GM18508 (cell line): ENCODE results near the gene CXCL16.
"Not testable (repeated sequence)": the region's sequence is repeated elsewhere in the genome, so short reads cannot be mapped to it uniquely, and the experiment has no call there.

Experiments
- ATAC-seq: cut with Tn5 transposase; IDR thresholded peaks from one replicate; pipeline ENCODE4 v1.9.1; 2021; ENCODE audit warnings: moderate number of reproducible peaks; ENCODE audit not compliant: insufficient read depth, unreplicated experiment

CXCL16 gene

DNA sequence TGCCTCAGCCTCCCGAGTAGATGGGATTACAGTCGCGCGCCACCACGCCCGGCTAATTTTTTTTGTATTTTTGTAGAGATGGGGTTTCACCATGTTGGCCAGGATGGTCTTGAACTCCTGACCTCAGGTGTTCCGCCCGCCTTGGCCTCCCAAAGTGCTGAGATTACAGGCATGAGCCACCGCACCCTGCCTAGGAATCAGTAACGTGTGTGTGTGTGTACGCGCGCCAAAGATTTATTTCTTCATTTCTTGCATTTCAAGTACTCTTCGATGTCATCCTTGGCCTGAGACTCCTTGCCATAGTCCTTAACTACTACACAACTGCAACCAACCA, 35.2 kb downstream of the CXCL16 start:
- ATAC-seq = not testable (repeated sequence)

DNA sequence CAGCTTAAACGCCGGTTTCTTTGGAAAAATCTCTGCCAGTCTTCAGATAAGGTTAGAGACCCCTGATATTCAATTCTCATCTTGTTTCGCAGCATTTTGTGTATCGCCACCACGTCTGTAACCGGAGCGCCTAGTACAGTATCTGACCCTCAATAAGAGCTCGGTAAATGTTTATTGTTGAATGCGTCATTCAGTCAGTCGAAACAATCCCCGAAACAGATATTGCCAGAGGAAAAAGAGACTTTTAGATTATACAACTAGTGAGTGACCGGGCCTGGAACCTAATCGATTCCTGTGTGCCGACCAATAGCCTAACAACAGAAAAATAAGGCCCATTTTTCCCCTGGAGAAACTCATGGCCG, 36.4 kb downstream of the CXCL16 start:
- no peak for ATAC-seq

DNA sequence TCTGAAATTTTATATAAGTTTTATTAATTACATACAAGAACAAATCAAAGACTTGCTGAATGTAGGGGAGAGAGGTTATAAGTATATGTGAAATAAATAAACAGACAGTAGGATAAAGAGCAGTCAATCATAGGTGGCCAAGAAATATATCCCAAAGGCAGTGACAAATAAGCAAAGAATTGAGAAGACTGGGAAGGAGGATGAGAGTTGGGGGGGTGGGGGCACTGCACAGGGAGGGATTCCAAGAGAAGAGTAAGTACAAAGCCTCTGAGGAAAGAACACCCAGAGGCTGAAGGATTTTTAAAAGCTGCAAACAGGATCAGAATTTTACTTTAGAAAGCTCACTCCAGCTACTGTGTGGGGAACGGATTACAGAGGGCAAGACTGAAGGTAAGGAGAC, 38.6 kb downstream of the CXCL16 start:
- ATAC-seq = no peak

DNA sequence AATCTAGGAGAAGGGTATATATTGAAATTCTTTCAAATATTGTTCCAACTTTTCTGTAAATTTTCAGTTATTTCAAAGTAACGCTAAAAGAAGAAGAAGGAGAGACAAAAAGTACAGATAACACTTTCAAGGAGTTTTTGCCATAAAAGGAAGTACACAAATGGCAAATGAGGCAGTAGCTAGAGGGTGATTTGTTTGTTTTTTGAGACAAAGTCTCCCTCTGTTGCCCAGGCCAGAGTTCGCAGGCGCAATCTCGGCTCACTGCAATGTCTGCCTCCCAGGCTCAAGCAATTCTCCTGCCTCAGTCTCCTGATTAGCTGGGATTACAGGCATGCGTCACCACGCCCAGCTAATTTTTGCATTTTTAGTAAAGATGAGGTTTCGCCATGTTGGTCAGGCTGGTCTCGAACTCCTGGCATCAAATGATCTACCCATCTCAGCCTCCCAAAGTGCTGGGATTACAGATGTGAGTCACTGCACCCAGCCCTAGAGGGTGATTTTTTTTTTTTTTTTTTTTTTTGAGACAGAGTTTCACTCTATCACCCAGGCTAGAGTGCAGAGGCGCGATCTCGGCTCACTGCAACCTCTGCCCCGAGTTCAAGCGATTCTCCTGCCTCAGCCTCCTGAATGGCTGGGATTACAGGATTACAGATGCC, 40.2 kb downstream of the CXCL16 start:
- ATAC-seq = not testable (repeated sequence)

DNA sequence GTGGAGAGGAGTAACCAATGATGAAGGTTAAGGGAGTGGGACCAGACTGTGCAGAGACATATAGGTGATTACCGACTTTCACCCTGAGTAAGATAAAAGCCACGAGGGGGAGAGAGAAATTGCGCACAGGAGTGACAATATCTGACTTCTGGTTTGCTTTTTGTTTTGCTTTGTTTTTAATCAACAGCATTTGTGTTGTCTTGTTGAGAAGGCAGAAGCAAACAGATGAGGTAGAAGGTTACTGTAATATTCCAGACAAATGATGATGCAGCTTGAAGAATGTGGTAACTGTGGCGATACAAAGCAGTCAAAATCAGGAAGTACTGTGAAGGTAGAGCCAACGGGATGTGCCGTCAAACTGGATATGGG, 43.3 kb downstream of the CXCL16 start:
- no peak for ATAC-seq

DNA sequence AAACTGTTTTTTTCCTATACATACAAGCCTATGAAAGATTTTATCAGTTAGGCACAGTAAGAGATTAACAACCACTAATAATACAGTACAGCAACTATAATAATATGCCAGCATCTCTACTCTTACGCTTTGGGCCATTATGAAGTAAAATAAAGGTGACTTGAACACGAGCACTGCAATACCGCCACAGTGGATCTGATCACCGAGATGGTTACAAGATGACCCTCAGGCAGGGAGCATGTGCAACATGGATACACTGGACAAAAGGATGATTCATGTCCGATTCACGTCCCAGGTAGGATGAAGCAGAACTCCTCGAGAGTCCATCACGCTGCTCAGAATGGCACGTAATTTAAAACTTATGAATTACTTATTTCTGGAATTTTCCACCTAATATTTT, 46.3 kb downstream of the CXCL16 start:
- no peak for ATAC-seq

DNA sequence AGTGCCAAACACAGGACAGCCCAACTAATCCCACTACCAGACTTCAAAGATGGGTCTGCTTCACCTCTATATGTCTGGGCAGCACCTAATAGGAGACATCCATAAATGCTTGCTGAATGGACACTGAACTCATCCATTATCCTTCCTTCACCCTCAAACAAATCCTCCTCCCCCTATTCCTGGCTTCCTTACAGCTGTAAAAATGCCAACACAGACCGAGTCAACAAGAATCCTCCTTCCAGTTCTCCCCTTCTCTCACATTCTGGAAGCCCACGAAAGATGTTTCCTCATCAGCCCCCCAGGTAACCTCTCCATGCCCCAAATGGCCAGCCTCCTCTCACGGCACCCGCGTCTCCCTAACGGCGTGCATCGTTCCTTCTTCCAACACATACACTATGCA, 48.0 kb downstream of the CXCL16 start:
- ATAC-seq = no peak

DNA sequence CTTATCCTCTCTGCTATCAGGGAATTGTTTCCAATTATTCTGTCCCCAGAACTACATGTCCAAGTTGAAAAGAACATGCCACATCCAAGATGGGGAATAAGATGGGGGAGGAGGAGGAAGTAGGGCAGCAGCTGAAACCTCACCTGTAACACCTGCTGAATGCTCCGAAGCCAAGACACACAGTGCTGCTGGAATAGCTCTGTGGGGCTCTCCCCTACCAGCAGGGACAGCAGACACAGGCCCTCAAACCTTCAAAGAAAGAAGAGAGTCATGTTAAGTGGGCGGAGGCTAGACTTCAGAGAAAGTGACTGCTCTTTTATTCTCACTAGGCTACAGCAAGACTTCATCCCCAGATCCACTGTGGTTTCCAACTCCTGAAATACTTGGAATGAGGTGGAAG, 49.0 kb downstream of the CXCL16 start:
- no peak for ATAC-seq

DNA sequence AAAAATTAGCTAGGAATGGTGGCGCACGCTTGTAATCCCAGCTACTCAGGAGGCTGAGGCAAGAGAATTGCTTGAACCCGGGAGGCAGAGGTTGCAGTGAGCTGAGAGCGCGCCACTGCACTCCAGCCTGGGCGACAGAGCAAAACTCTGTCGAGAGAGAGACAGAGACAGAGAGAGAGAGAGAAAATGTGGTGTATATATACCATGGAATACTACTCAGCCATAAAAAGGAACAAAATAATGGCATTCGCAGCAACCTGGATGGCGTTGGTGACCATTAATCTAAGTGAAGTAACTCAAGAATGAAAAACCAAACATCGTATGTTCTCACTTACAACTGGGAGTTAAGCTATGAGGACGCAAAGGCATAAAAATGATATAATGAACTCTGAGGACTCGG, 49.9 kb downstream of the CXCL16 start:
- not testable (repeated sequence) for ATAC-seq

DNA sequence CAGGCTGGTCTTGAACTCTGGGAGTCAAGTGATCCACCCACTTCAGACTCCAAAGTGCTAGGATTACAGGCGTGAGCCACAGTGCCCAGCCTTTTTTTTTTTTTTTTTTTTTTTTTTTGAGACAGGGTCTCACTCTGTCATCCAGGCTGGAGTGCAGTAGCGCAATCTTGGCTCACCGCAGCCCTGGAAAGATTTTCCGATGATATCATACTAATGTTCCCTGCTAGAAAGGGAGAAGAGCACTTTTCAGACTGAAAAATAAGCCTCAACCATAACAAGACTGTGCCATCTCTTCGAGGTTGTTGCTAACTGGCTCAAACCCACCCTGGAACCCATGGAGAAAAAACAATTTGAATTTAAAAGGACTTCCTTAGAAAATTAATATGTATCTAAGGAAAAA, 56.0 kb downstream of the CXCL16 start:
- not testable (repeated sequence) for ATAC-seq
